GM12878 (cell line): Measurements from ENCODE around the gene RNU6-9. TPM values are rescaled to one million over a fixed set of nuclear protein-coding genes. Genes with fewer than 3 reads are reported as not detected.

Experiments
- ATAC-seq: fragments of 200-7000 bp; cut with Tn5 transposase; 3 replicates; pipeline ENCODE4 v1.9.1; 2020; ENCODE audit warnings: mild to moderate bottlenecking, moderate library complexity
- BruUV-seq: library from RNA; stranded (reverse); fragments of 400-500 nt; replicated peaks from 2 replicates; lab custom pipeline; 2021; lab: Mats Ljungman, UMichigan
- CTCF ChIA-PET: fragments of 300-600 bp; sonication (Branson Sonifier 250); formaldehyde crosslinking; extraction: SDS; loops from one replicate; lab custom pipeline; 2021; ENCODE audit warnings: inconsistent platforms; lab: Yijun Ruan, JAX
- POLR2A ChIA-PET: fragments of 350-600 bp; formaldehyde crosslinking; extraction: SDS; loops from one replicate; lab custom pipeline; 2021; ENCODE audit warnings: inconsistent platforms; lab: Charles Lee
- RAD21 ChIA-PET: fragments of 300-600 bp; sonication (Branson Sonifier 250); formaldehyde crosslinking; loops from one replicate; lab custom pipeline; 2023; ENCODE audit warnings: antibody characterized with exemption; ENCODE audit not compliant: unreplicated experiment; lab: Charles Lee
- SMC1A ChIA-PET: fragments of 300-600 bp; sonication (Branson Sonifier 250); formaldehyde crosslinking; loops from one replicate; lab custom pipeline; 2023; ENCODE audit not compliant: unreplicated experiment, uncharacterized antibody; lab: Charles Lee
- DNase-seq: peaks from one replicate; pipeline ENCODE4 v3.0.0-alpha.2; 2011; ENCODE audit warnings: low read depth, low spot score
- FAIRE-seq: peaks from 3 replicates; lab custom pipeline; 2011; peaks lifted over from hg19 to GRCh38; lab: Jason Lieb, UNC
- H2AFZ ChIP-seq: 2 replicates; pipeline ENCODE4 v1.6.0; 2011; ENCODE audit warnings: low read depth, low read length, control low read depth; ENCODE audit not compliant: control insufficient read depth
- H3K27ac ChIP-seq: 2 replicates; pipeline ENCODE4 v1.5.1; 2011; ENCODE audit warnings: control low read depth; ENCODE audit not compliant: control insufficient read depth, insufficient read depth
- H3K27me3 ChIP-seq, 2 experiments: replicated peaks in 1 of 2; 2 replicates each; pipeline versions ENCODE4 v1.6.0 to v1.6.1; 2011; ENCODE audit warnings: low read length in 1 of 2; ENCODE audit not compliant: control insufficient read depth in 2 of 2, insufficient read depth in 2 of 2
- H3K36me3 ChIP-seq, 2 experiments: 2 replicates each; pipeline ENCODE4 v1.5.1; 2011; ENCODE audit warnings: low read length in 1 of 2; ENCODE audit not compliant: control insufficient read depth in 2 of 2, insufficient read depth in 2 of 2
- H3K4me1 ChIP-seq: 2 replicates; pipeline ENCODE4 v1.6.1; 2011; ENCODE audit warnings: mild to moderate bottlenecking, low read length, moderate library complexity, mixed read lengths; ENCODE audit not compliant: control insufficient read depth, insufficient read depth
- H3K4me2 ChIP-seq: 2 replicates; pipeline ENCODE4 v1.6.0; 2011; ENCODE audit warnings: control low read depth; ENCODE audit not compliant: control insufficient read depth, insufficient read depth
- H3K4me3 ChIP-seq: fragments of 200-600 bp; sonication (generic); 2 replicates; pipeline ENCODE4 v1.5.1; 2016
- H3K79me2 ChIP-seq: 2 replicates; pipeline ENCODE4 v1.6.0; 2011; ENCODE audit warnings: low read length; ENCODE audit not compliant: control insufficient read depth, insufficient read depth
- H3K9ac ChIP-seq: 2 replicates; pipeline ENCODE4 v1.8.0; 2011; ENCODE audit warnings: low read length, control low read depth, mixed read lengths; ENCODE audit not compliant: control insufficient read depth, insufficient read depth
- H3K9me3 ChIP-seq: replicated peaks from 3 replicates; pipeline ENCODE4 v1.5.1; 2011; ENCODE audit warnings: mild to moderate bottlenecking, low read length; ENCODE audit not compliant: control insufficient read depth, insufficient read depth
- H4K20me1 ChIP-seq: 2 replicates; pipeline ENCODE4 v1.6.0; 2011; ENCODE audit not compliant: control insufficient read depth, insufficient read depth
- HDGF ChIP-seq: fragments of 450-650 bp; IDR thresholded peaks from 2 replicates; pipeline ENCODE4 v1.6.1; 2016; ENCODE audit warnings: antibody characterized with exemption
- WGBS: methylation state at CpG from one replicate; pipeline ENCODE4 v1.1.6; 2016; ENCODE audit warnings: low lambda C conversion rate; ENCODE audit not compliant: insufficient replicate concordance, insufficient coverage; ENCODE audit errors: missing lambda C conversion rate; 5-methylcytosine and 5-hydroxymethylcytosine counted together
- in situ Hi-C: fragments of 300-500 bp; cut with MboI; formaldehyde crosslinking; loops from 9 replicates; pipeline ENCODE4 v1.14.3; 2018; ENCODE audit warnings: mixed read lengths
- intact Hi-C: fragments of 100-400 bp; cut with micrococcal nuclease; formaldehyde crosslinking; loops from one replicate; pipeline ENCODE4 v1.14.2; 2022; ENCODE audit not compliant: unreplicated experiment
- polyA plus RNA-seq, 11 experiments: library from polyadenylated mRNA; depleted of rRNA in 4 of 11; unstranded in 6 of 11; stranded (reverse) in 5 of 11; fragments of >200 nt; fragmentation: Nextera tagmentation in 4 of 11; fragmentation: Illumina TruSeq in 1 of 11; extraction: Ambion mirVana in 4 of 11; extraction: Trizol in 1 of 11; gene quantifications; 1 replicate in 1 of 11; 2 replicates in 10 of 11; pipeline versions ENCODE4 v1.2.1 to v1.2.3, GENCODE V29; 2011 to 2016; ENCODE audit warnings: inconsistent platforms in 2 of 11, missing spikeins in 2 of 11, low read depth in 1 of 11
- total RNA-seq, 4 experiments: library from RNA; depleted of rRNA in 3 of 4; stranded (reverse); fragments of >200 nt in 3 of 4; fragmentation: Illumina TruSeq in 1 of 4; extraction: Trizol in 1 of 4; gene quantifications; 2 replicates each; pipeline versions ENCODE4 v1.2.1 to v1.2.3, GENCODE V29; 2013 to 2021
- TF ChIP-seq, protein P1 (sequence below): fragments of 450-650 bp; formaldehyde crosslinking; IDR thresholded peaks from 2 replicates; pipeline ENCODE4 v1.4.0; 2020; ENCODE audit warnings: mild to moderate bottlenecking, moderate library complexity

RNU6-9 gene
- total and polyA plus RNA-seq, 10 of the 15 experiments (the other 5 are each of a cell fraction or from before 2014, with no cell fraction given): not detected

DNA sequence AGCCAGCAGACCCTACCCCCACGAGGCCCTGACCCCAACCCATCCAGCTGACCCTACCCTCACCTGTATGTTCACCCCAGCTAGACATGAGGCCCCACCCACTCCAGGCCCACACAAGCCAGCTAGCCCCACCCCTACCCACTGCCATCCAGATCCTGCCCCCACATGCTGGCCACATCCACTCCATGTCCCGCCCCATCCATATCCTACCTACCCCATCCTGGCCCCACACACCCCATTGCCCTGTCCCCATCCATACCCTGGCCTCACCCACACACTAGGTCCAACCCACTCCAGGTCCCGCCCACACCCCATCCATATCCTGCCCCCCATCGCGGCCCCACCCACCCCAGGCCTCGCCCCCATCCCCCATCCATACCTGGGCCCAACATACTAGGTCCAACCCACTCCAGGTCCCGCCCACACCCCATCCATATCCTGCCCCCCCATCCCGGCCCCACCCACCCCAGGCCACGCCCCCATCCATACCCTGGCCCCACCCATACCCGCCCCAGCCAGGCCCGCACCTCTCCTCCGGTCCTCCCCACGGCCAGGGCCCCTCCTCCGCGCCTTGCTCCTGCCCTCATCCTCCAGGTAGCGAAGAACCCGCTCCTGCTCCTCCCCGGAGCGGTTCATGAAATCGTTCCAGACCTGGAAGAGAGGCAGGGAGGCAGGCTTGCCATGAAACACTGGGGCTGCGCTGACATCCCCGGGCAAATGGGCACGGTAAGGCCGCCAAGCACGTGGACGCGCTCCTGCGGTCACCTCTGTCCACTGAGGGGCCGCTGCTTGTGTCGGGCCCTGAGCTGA is 7.2 kb downstream of the RNU6-9 start:
- peak; percentile 81; the same call in 1 of the 2 replicates for TF ChIP-seq HDGF
- TF ChIP-seq, protein P1, sequence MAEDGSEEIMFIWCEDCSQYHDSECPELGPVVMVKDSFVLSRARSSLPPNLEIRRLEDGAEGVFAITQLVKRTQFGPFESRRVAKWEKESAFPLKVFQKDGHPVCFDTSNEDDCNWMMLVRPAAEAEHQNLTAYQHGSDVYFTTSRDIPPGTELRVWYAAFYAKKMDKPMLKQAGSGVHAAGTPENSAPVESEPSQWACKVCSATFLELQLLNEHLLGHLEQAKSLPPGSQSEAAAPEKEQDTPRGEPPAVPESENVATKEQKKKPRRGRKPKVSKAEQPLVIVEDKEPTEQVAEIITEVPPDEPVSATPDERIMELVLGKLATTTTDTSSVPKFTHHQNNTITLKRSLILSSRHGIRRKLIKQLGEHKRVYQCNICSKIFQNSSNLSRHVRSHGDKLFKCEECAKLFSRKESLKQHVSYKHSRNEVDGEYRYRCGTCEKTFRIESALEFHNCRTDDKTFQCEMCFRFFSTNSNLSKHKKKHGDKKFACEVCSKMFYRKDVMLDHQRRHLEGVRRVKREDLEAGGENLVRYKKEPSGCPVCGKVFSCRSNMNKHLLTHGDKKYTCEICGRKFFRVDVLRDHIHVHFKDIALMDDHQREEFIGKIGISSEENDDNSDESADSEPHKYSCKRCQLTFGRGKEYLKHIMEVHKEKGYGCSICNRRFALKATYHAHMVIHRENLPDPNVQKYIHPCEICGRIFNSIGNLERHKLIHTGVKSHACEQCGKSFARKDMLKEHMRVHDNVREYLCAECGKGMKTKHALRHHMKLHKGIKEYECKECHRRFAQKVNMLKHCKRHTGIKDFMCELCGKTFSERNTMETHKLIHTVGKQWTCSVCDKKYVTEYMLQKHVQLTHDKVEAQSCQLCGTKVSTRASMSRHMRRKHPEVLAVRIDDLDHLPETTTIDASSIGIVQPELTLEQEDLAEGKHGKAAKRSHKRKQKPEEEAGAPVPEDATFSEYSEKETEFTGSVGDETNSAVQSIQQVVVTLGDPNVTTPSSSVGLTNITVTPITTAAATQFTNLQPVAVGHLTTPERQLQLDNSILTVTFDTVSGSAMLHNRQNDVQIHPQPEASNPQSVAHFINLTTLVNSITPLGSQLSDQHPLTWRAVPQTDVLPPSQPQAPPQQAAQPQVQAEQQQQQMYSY (CRISPR knock-in tag): no peak
- TF ChIP-seq, all 136 proteins: peak for 1
- Histone ChIP-seq H2AFZ (no peak overlapping the region), H4K20me1 (no peaks in the 10 kb centered on the region), H3K9me3 (no peaks in the 10 kb centered on the region), H3K27ac (no peak overlapping the region), H3K4me2 (no peak overlapping the region), H3K4me3 (no peak overlapping the region), H3K4me1 (no peaks in the 10 kb centered on the region), H3K27me3 (no peaks in the 10 kb centered on the region), H3K9ac (no peak overlapping the region), H3K36me3 (peaks cover 0 to 6% of the 10 kb centered on the region in 2 experiments; a peak in 2 of 4 replicates), H3K79me2 (no peaks in the 10 kb centered on the region)
- in situ Hi-C loops (no loop called here), intact Hi-C loops (no loop called here)
- ChIA-PET SMC1A (no interaction called here), RAD21 (no interaction called here), CTCF (no interaction called here), POLR2A (no interaction called here)
- no peak for FAIRE-seq
- no TSS peak for BruUV-seq
- no peak for DNase-seq
- peak; percentile 57 for ATAC-seq
- 73% methylated on average over 19 of the region's 30 CpGs for WGBS
